Gastrocnemius medialis (tissue), 4 donors: ENCODE measurements around the gene AFAP1L1. TPM values are rescaled to one million over a fixed set of nuclear protein-coding genes. Genes with fewer than 3 reads are reported as not detected.

Experiments used
- ATAC-seq, 2 donors: fragments of 150-250 bp; one replicate each; pipeline ENCODE4 v1.9.1; 2016
- DNase-seq, 2 donors: peaks; one replicate each; pipeline ENCODE4 v3.0.0-alpha.2; 2019
- H3K27ac ChIP-seq, 4 donors: fragments of 200-600 bp; sonication (generic); 1 replicate in 1 of 4; 2 replicates in 3 of 4; pipeline ENCODE4 v1.5.1; 2016 to 2018; ENCODE audit warnings: mild to moderate bottlenecking in 2 of 4, moderate library complexity in 1 of 4
- H3K27me3 ChIP-seq, 3 donors: fragments of 200-600 bp; sonication (generic) in 2 of 3; 1 replicate in 1 of 3; 2 replicates in 2 of 3; pipeline versions ENCODE4 v1.5.1 to v1.6.0; 2016 to 2019; ENCODE audit warnings: mild to moderate bottlenecking in 1 of 3, moderate library complexity in 1 of 3
- H3K36me3 ChIP-seq, 2 donors: fragments of 200-600 bp; sonication (generic) in 1 of 2; one replicate each; pipeline ENCODE4 v1.5.1; 2017 to 2018
- H3K4me1 ChIP-seq, 2 donors: fragments of 200-600 bp; sonication (generic) in 1 of 2; one replicate each; pipeline ENCODE4 v1.5.1; 2016 to 2017; ENCODE audit warnings: mild to moderate bottlenecking in 2 of 2
- H3K4me3 ChIP-seq, 4 donors: fragments of 200-600 bp; sonication (generic) in 3 of 4; 1 replicate in 1 of 4; 2 replicates in 3 of 4; pipeline ENCODE4 v1.5.1; 2016 to 2019; ENCODE audit warnings: mild to moderate bottlenecking in 2 of 4
- H3K9me3 ChIP-seq, 3 donors: fragments of 200-600 bp; sonication (generic) in 2 of 3; 1 replicate in 1 of 3; 2 replicates in 2 of 3; pipeline ENCODE4 v1.5.1; 2016 to 2019
- CTCF ChIP-seq, 5 experiments: fragments of 450-650 bp in 3 of 5; fragments of 200-600 bp in 2 of 5; sonication (generic) in 2 of 5; IDR thresholded peaks in 4 of 5; conservative IDR thresholded peaks in 1 of 5; 1 replicate in 4 of 5; 2 replicates in 1 of 5; pipeline ENCODE4 v1.5.1; 2016 to 2019; ENCODE audit warnings: antibody characterized with exemption in 5 of 5, mild to moderate bottlenecking in 3 of 5, moderate library complexity in 3 of 5
- POLR2A ChIP-seq, 2 donors: fragments of 450-650 bp; IDR thresholded peaks; one replicate each; pipeline ENCODE4 v1.6.1; 2017; ENCODE audit warnings: antibody characterized with exemption in 2 of 2, mild to moderate bottlenecking in 2 of 2, moderate library complexity in 2 of 2
- in situ Hi-C, 4 donors: fragments of 200-750 bp; cut with MboI; loops; one replicate each; pipeline versions ENCODE4 v1.15.0 to v1.8.0; 2017; ENCODE audit warnings: low sequenced_read_pairs in 4 of 4
- intact Hi-C: fragments of 100-400 bp; cut with DNase I; formaldehyde crosslinking; loops from one replicate; pipeline ENCODE4 v1.15.1; 2023; ENCODE audit warnings: low total_unique reads
- total RNA-seq, 4 donors: library from RNA; depleted of rRNA; stranded (reverse); fragments of >200 nt; gene quantifications; one replicate each; pipeline versions ENCODE4 v1.1.0 to v1.2.3, GENCODE V29; 2016

The AFAP1L1 gene
- total RNA-seq, 4 donors from 2014 or later: 28.6 to 39.9 (median 32.9) TPM

- Histone ChIP-seq H3K27ac (peak overlapping the region; percentile 79 to 87 (median 81)), H3K4me1 (peaks cover 61 to 66% of the 10 kb centered on the region in 2 donors), H3K36me3 (no peaks in the 10 kb centered on the region), H3K9me3 (no peaks in the 10 kb centered on the region), H3K4me3 (no peak overlapping the region), H3K27me3 (no peaks in the 10 kb centered on the region)
- intact Hi-C loops (no loop called here), in situ Hi-C loops (no loop called here)
- TF ChIP-seq POLR2A (IDR thresholded peaks at IDR 0.05) (no peak), CTCF (IDR thresholded peaks at IDR 0.05 in 4 of 5, conservative IDR thresholded peaks at IDR 0.05 in 1 of 5) (no peak)
- DNase-seq (no peak), ATAC-seq (no peak)
These were observed 13.5 kb downstream of the AFAP1L1 start for GRCh38 chr5:149285153-149285552.

- in situ Hi-C loops: no loop called here
- intact Hi-C loops: no loop called here
These were observed 16.8 kb downstream of the AFAP1L1 start for GRCh38 chr5:149288436-149288835.

GRCh38 chr5:149289301-149289700, 17.6 kb downstream of the AFAP1L1 start:
- Histone ChIP-seq H3K9me3 (no peaks in the 10 kb centered on the region), H3K36me3 (no peaks in the 10 kb centered on the region), H3K27me3 (no peaks in the 10 kb centered on the region), H3K27ac (peak overlapping the region; percentile 50 to 81 (median 72)), H3K4me3 (peak overlapping the region in 1 of 4 donors; percentile 14), H3K4me1 (peaks cover 22 to 40% of the 10 kb centered on the region in 2 donors)
- DNase-seq: no peak
- in situ Hi-C loops (no loop called here), intact Hi-C loops (no loop called here)
- no peak for TF ChIP-seq CTCF (IDR thresholded peaks at IDR 0.05 in 4 of 5, conservative IDR thresholded peaks at IDR 0.05 in 1 of 5)
- TF ChIP-seq POLR2A (IDR thresholded peaks at IDR 0.05): no peak
- peak; percentile 39 to 49 for ATAC-seq

More at GRCh38 chr5:149288436-149288835, 16.8 kb downstream of the AFAP1L1 start:
- H3K27ac ChIP-seq: peak overlapping the region; percentile 50 to 81 (median 72)
- peak in 1 of 2 donors; percentile 15 for ATAC-seq
- no peaks in the 10 kb centered on the region for H3K27me3 ChIP-seq
- no peaks in the 10 kb centered on the region for H3K36me3 ChIP-seq
- H3K9me3 ChIP-seq: no peaks in the 10 kb centered on the region
- TF ChIP-seq POLR2A (IDR thresholded peaks at IDR 0.05): no peak
- TF ChIP-seq CTCF (IDR thresholded peaks at IDR 0.05 in 4 of 5, conservative IDR thresholded peaks at IDR 0.05 in 1 of 5): no peak
- H3K4me1 ChIP-seq: peaks cover 30 to 45% of the 10 kb centered on the region in 2 donors
- H3K4me3 ChIP-seq: peak overlapping the region in 1 of 4 donors; percentile 14
- DNase-seq: no peak

- intact Hi-C loops (no loop called here), in situ Hi-C loops (no loop called here)
- H3K27me3 ChIP-seq: no peaks in the 10 kb centered on the region
- no peaks in the 10 kb centered on the region for H3K9me3 ChIP-seq
- H3K36me3 ChIP-seq: peaks cover 0 to 7% of the 10 kb centered on the region in 2 donors
- H3K4me1 ChIP-seq: peaks cover 16 to 68% of the 10 kb centered on the region in 2 donors
- peak overlapping the region in 2 of 4 donors; percentile 20 to 52 for H3K27ac ChIP-seq
- DNase-seq (no peak), ATAC-seq (no peak)
- TF ChIP-seq CTCF (IDR thresholded peaks at IDR 0.05 in 4 of 5, conservative IDR thresholded peaks at IDR 0.05 in 1 of 5) (no peak), POLR2A (IDR thresholded peaks at IDR 0.05) (no peak)
- H3K4me3 ChIP-seq: no peak overlapping the region
These were observed 23.5 kb downstream of the AFAP1L1 start for GRCh38 chr5:149294872-149295829.
